ENCODE data around the gene CHCHD10. TPM values are rescaled to one million over a fixed set of nuclear protein-coding genes. Genes with fewer than 3 reads are reported as not detected.

The CHCHD10 gene
- polyA plus RNA-seq, 1 of the 3 experiments (the other 2 are of a cell fraction): 70.1 TPM

DNA sequence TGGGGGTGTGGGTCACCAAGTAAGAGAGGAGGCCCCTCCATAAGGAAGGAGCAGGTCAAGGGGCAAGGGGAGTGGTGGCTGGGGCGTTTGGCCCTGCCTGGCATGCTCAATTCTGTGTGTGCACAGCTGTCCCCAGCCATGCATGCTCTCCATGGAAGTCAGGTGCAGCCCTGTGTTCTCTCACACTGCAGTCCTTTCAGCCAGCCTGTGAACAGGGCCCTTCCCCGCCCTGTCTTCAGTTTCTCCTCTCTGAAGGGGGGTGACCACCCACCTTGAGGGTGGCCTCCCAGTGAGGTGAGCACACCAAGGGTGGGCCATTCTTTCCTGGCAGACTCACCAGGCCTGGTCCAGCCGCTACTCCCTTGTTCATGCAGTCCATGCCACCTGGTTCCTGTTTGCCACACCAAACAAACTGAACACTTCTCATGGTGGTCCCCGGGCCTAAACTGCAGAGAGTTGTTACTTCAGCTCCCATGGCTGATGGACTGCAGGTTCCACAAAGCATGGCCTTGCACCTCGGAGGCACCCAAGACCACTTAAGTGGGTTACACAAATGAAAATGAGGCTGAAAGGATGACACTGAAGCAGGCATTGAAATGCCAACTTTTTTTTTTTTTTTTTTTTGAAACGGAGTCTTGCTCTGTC is 1.7 kb upstream of the CHCHD10 start:
- H3F3A ChIP-seq (replicated peaks; ENCODE audit: insufficient read depth): peaks cover 6% of the 10 kb centered on the region
- H3K9ac ChIP-seq: no peak overlapping the region
- TF ChIP-seq POLR2AphosphoS5 (IDR thresholded peaks at IDR 0.05; ENCODE audit: low read depth, low read length) (no peak), FOXM1 (IDR thresholded peaks at IDR 0.05; ENCODE audit: low read depth) (no peak), FOXJ3 (CRISPR knock-in tag; IDR thresholded peaks at IDR 0.05) (no peak), RXRA (IDR thresholded peaks at IDR 0.05; ENCODE audit: borderline replicate concordance, low read depth) (no peak)
- TF ChIP-seq, protein P1, sequence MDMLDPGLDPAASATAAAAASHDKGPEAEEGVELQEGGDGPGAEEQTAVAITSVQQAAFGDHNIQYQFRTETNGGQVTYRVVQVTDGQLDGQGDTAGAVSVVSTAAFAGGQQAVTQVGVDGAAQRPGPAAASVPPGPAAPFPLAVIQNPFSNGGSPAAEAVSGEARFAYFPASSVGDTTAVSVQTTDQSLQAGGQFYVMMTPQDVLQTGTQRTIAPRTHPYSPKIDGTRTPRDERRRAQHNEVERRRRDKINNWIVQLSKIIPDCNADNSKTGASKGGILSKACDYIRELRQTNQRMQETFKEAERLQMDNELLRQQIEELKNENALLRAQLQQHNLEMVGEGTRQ (IDR thresholded peaks at IDR 0.05; ENCODE audit: borderline replicate concordance, low read depth, low read length): no peak
- no peak overlapping the region for H2AFZ ChIP-seq (ENCODE audit: low read depth)
- no peaks in the 10 kb centered on the region for H3K9me2 ChIP-seq
- peaks cover 11% of the 10 kb centered on the region; the same call in 1 of the 2 replicates for H3K79me2 ChIP-seq (ENCODE audit: insufficient read depth)
- ChIA-PET POLR2A (interaction anchor here (0.7 kb wide), 1 partner anchor 20 kb away, joined by 3 read pairs; no protein-coding TSS in a partner anchor), CTCF (interaction anchor here (0.6 to 14.9 kb wide), 12 partner anchors 8 to 463 kb away, joined by 3 to 277 read pairs (median 3); partner anchors contain the start of gene SLC2A11)
- no peaks in the 10 kb centered on the region for H4K20me1 ChIP-seq (ENCODE audit: insufficient read depth)
- H3K9me3 ChIP-seq: no peaks in the 10 kb centered on the region
- H3K4me3 ChIP-seq (ENCODE audit: low read depth in 2 of 2, low read length in 1 of 2): no peak overlapping the region
- no peaks in the 10 kb centered on the region for H3K27me3 ChIP-seq (ENCODE audit: insufficient read depth)
- no peak overlapping the region for H3K4me2 ChIP-seq
- peaks cover 4 to 31% of the 10 kb centered on the region in 2 experiments; a peak in 3 of 4 replicates for H3K4me1 ChIP-seq (ENCODE audit: control insufficient read depth in 1 of 2, insufficient read depth in 2 of 2, low read depth in 1 of 2, low read length in 1 of 2)
- no peak for DNase-seq
- 98% methylated on average over 5 of the region's 6 CpGs for WGBS (ENCODE audit: low lambda C conversion rate)
- H3K36me3 ChIP-seq (replicated peaks in 1 of 2; ENCODE audit: control insufficient read depth in 1 of 2, insufficient read depth in 2 of 2, low read length in 1 of 2): no peaks in the 10 kb centered on the region
- no peak overlapping the region for H3K27ac ChIP-seq (ENCODE audit: low read depth in 2 of 2, low read length in 1 of 2)

DNA sequence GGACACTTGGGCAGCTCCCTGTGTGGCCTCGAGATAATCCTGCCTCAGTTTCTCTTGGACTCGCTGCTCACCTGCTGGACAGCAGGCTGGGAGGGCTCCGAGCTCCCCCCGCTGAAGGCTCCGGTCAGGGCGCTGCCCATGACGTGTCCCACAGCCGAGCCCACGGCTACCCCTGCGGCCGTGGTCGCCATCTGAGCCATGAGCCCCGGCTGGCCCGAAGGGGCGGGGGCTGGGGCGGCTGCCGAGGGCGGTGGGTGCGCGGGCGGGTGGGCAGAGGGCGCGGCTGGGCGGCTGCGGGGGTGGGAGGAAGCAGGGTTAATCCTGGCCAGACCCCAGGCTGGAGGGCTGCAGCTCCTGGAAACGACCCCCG is 484 bp downstream of the CHCHD10 start:
- Histone ChIP-seq H3K4me3 (ENCODE audit: low read depth in 2 of 2, low read length in 1 of 2) (peak overlapping the region; percentile 69), H3K36me3 (replicated peaks in 1 of 2; ENCODE audit: control insufficient read depth in 1 of 2, insufficient read depth in 2 of 2, low read length in 1 of 2) (no peaks in the 10 kb centered on the region), H3K9me2 (no peaks in the 10 kb centered on the region), H3K4me1 (ENCODE audit: control insufficient read depth in 1 of 2, insufficient read depth in 2 of 2, low read depth in 1 of 2, low read length in 1 of 2) (peaks cover 10 to 14% of the 10 kb centered on the region in 2 experiments; a peak in 3 of 4 replicates), H3F3A (replicated peaks; ENCODE audit: insufficient read depth) (peaks cover 6% of the 10 kb centered on the region), H3K9me3 (no peaks in the 10 kb centered on the region), H3K79me2 (ENCODE audit: insufficient read depth) (peaks cover 11% of the 10 kb centered on the region; the same call in 1 of the 2 replicates), H4K20me1 (ENCODE audit: insufficient read depth) (no peaks in the 10 kb centered on the region), H3K9ac (peak overlapping the region; percentile 70; the same call in 1 of the 2 replicates), H3K4me2 (peak overlapping the region; percentile 99), H2AFZ (ENCODE audit: low read depth) (peak overlapping the region; percentile 95; the same call in 1 of the 2 replicates), H3K27ac (ENCODE audit: low read depth in 2 of 2, low read length in 1 of 2) (peak overlapping the region in 1 of 2 experiments; percentile 89; a peak in 1 of 4 replicates), H3K27me3 (ENCODE audit: insufficient read depth) (no peaks in the 10 kb centered on the region)
- no peak for DNase-seq
- 50% methylated on average over 2 of the region's 27 CpGs for WGBS (ENCODE audit: low lambda C conversion rate)
- ChIA-PET POLR2A (interaction anchor here (0.8 to 1.4 kb wide), 7 partner anchors 18 to 199 kb away, joined by 3 to 5 read pairs (median 3); partner anchors contain the start of gene SLC2A11), CTCF (interaction anchor here (0.7 to 14.9 kb wide), 17 partner anchors 8 to 228 kb away, joined by 3 to 277 read pairs (median 4); partner anchors contain the start of genes IGLL1, SLC2A11 and ZNF70)
- TF ChIP-seq MAX (IDR thresholded peaks at IDR 0.05; ENCODE audit: low read depth): no peak
- no peak for TF ChIP-seq RCOR1 (IDR thresholded peaks at IDR 0.05; ENCODE audit: low read length)
- no peak for TF ChIP-seq JUND (IDR thresholded peaks at IDR 0.05)
- TF ChIP-seq GATA2 (CRISPR knock-in tag; IDR thresholded peaks at IDR 0.05): no peak
- no peak for TF ChIP-seq PBX3 (IDR thresholded peaks at IDR 0.05)
